Activated naive CD8-positive, alpha-beta T cell treated with anti-CD3 and anti-CD28 coated beads for 36 hours (primary cell): ENCODE data around the gene FPGS. TPM values are rescaled to one million over a fixed set of nuclear protein-coding genes. Genes with fewer than 3 reads are reported as not detected.
"Not testable (repeated sequence)": the region's sequence is repeated elsewhere in the genome, so short reads cannot be mapped to it uniquely, and the experiment has no call there.

Experiments used
- DNase-seq: peaks from one replicate; pipeline ENCODE4 v3.0.0; 2021
- H3K27ac Mint-ChIP-seq: one replicate; pipeline ENCODE4 v1.8.0; 2022; ENCODE audit warnings: mild to moderate bottlenecking, moderate library complexity, mixed read lengths
- H3K27me3 Mint-ChIP-seq: one replicate; pipeline ENCODE4 v1.8.0; 2022; ENCODE audit warnings: mild to moderate bottlenecking, mixed read lengths
- H3K36me3 Mint-ChIP-seq: one replicate; pipeline ENCODE4 v1.8.0; 2021; ENCODE audit warnings: mild to moderate bottlenecking, mixed read lengths
- H3K4me1 Mint-ChIP-seq: one replicate; pipeline ENCODE4 v1.8.0; 2021; ENCODE audit warnings: mixed read lengths
- H3K4me3 Mint-ChIP-seq: one replicate; pipeline ENCODE4 v1.8.0; 2022; ENCODE audit warnings: mild to moderate bottlenecking, moderate library complexity, mixed read lengths
- H3K9me3 Mint-ChIP-seq: one replicate; pipeline ENCODE4 v1.8.0; 2022; ENCODE audit warnings: mixed read lengths
- total RNA-seq, 2 experiments: library from RNA; stranded (reverse); gene quantifications; one replicate each; pipeline ENCODE4 v1.2.3, GENCODE V29; 2021

The FPGS gene
- total RNA-seq: 10 to 100 TPM; 86.3 to 88.0 TPM

GRCh38 chr9:127802576-127803443, at the start of gene FPGS:
FPGS (plus strand) TSS chr9:127802882; CDS start chr9:127802925, 43 bp downstream.
- no peaks in the 10 kb centered on the region for H3K9me3 Mint-ChIP-seq
- peak within 1 kb of the TSS; percentile 98 for H3K4me3 Mint-ChIP-seq
- peak; percentile 88 for DNase-seq
- H3K27me3 Mint-ChIP-seq: no peaks in the 10 kb centered on the region
- peaks cover 17% of the 10 kb centered on the region for H3K4me1 Mint-ChIP-seq
- H3K27ac Mint-ChIP-seq: peak within 1 kb of the TSS; percentile 97
- H3K36me3 Mint-ChIP-seq: peaks cover 9% of the 10 kb centered on the region

GRCh38 chr9:127753148-127753547, 49.5 kb upstream of the FPGS start:
- DNase-seq: no peak
- Mint-ChIP-seq H3K4me1 (peaks cover 1% of the 10 kb centered on the region), H3K36me3 (peaks cover 6% of the 10 kb centered on the region), H3K27me3 (no peaks in the 10 kb centered on the region), H3K27ac (no peak overlapping the region), H3K9me3 (no peaks in the 10 kb centered on the region), H3K4me3 (no peak overlapping the region)

GRCh38 chr9:127753622-127754021, 49.1 kb upstream of the FPGS start:
- DNase-seq: no peak
- Mint-ChIP-seq H3K27me3 (no peaks in the 10 kb centered on the region), H3K9me3 (no peaks in the 10 kb centered on the region), H3K27ac (no peak overlapping the region), H3K4me1 (no peaks in the 10 kb centered on the region), H3K4me3 (no peak overlapping the region), H3K36me3 (peaks cover 6% of the 10 kb centered on the region)

GRCh38 chr9:127754099-127755060, 48.3 kb upstream of the FPGS start:
- no peak for DNase-seq
- Mint-ChIP-seq H3K36me3 (peaks cover 8% of the 10 kb centered on the region), H3K4me1 (no peaks in the 10 kb centered on the region), H3K9me3 (no peaks in the 10 kb centered on the region), H3K27ac (no peak overlapping the region), H3K27me3 (no peaks in the 10 kb centered on the region), H3K4me3 (no peak overlapping the region)

GRCh38 chr9:127755061-127756060, 47.3 kb upstream of the FPGS start:
- Mint-ChIP-seq H3K36me3 (peaks cover 6% of the 10 kb centered on the region), H3K27me3 (no peaks in the 10 kb centered on the region), H3K4me1 (no peaks in the 10 kb centered on the region), H3K27ac (no peak overlapping the region), H3K4me3 (no peak overlapping the region), H3K9me3 (no peaks in the 10 kb centered on the region)
- DNase-seq: no peak

- Mint-ChIP-seq H3K4me1 (no peaks in the 10 kb centered on the region), H3K9me3 (no peaks in the 10 kb centered on the region), H3K27me3 (no peaks in the 10 kb centered on the region), H3K36me3 (peaks cover 4% of the 10 kb centered on the region), H3K27ac (no peak overlapping the region), H3K4me3 (no peak overlapping the region)
- DNase-seq: no peak
These were observed 46.4 kb upstream of the FPGS start for GRCh38 chr9:127756233-127756632.

- H3K9me3 Mint-ChIP-seq, H3K36me3 Mint-ChIP-seq, H3K4me3 Mint-ChIP-seq, H3K27me3 Mint-ChIP-seq, DNase-seq, H3K27ac Mint-ChIP-seq, H3K4me1 Mint-ChIP-seq: not testable (repeated sequence)
These were observed 45.9 kb upstream of the FPGS start for GRCh38 chr9:127756776-127757175.

- peaks cover 4% of the 10 kb centered on the region for H3K36me3 Mint-ChIP-seq
- no peak overlapping the region for H3K4me3 Mint-ChIP-seq
- peaks cover 5% of the 10 kb centered on the region for H3K4me1 Mint-ChIP-seq
- no peaks in the 10 kb centered on the region for H3K9me3 Mint-ChIP-seq
- DNase-seq: no peak
- H3K27me3 Mint-ChIP-seq: no peaks in the 10 kb centered on the region
- H3K27ac Mint-ChIP-seq: peak overlapping the region; percentile 13
These were observed 43.8 kb upstream of the FPGS start for GRCh38 chr9:127758843-127759242.

- Mint-ChIP-seq H3K9me3 (no peaks in the 10 kb centered on the region), H3K36me3 (peaks cover 5% of the 10 kb centered on the region), H3K27ac (no peak overlapping the region), H3K4me1 (peaks cover 11% of the 10 kb centered on the region), H3K27me3 (no peaks in the 10 kb centered on the region), H3K4me3 (no peak overlapping the region)
- DNase-seq: no peak
These were observed 41.6 kb upstream of the FPGS start for GRCh38 chr9:127761061-127761460.

- H3K36me3 Mint-ChIP-seq: peaks cover 10% of the 10 kb centered on the region
- H3K9me3 Mint-ChIP-seq: no peaks in the 10 kb centered on the region
- H3K4me1 Mint-ChIP-seq: peaks cover 13% of the 10 kb centered on the region
- no peak for DNase-seq
- H3K27ac Mint-ChIP-seq: no peak overlapping the region
- H3K4me3 Mint-ChIP-seq: no peak overlapping the region
- no peaks in the 10 kb centered on the region for H3K27me3 Mint-ChIP-seq
These were observed 41.2 kb upstream of the FPGS start for GRCh38 chr9:127761491-127761956.

- no peaks in the 10 kb centered on the region for H3K9me3 Mint-ChIP-seq
- no peak overlapping the region for H3K27ac Mint-ChIP-seq
- peaks cover 16% of the 10 kb centered on the region for H3K4me1 Mint-ChIP-seq
- H3K4me3 Mint-ChIP-seq: no peak overlapping the region
- no peak for DNase-seq
- H3K27me3 Mint-ChIP-seq: no peaks in the 10 kb centered on the region
- peaks cover 15% of the 10 kb centered on the region for H3K36me3 Mint-ChIP-seq
These were observed 40.5 kb upstream of the FPGS start for GRCh38 chr9:127762111-127762676.

- Mint-ChIP-seq H3K27ac (peak overlapping the region; percentile 30), H3K4me1 (peaks cover 31% of the 10 kb centered on the region), H3K27me3 (no peaks in the 10 kb centered on the region), H3K36me3 (peaks cover 21% of the 10 kb centered on the region), H3K9me3 (no peaks in the 10 kb centered on the region), H3K4me3 (no peak overlapping the region)
- no peak for DNase-seq
These were observed 38.7 kb upstream of the FPGS start for GRCh38 chr9:127763918-127764384.

- H3K4me3 Mint-ChIP-seq: no peak overlapping the region
These were observed 37.3 kb upstream of the FPGS start for GRCh38 chr9:127765418-127765817.

GRCh38 chr9:127767410-127767809, 35.3 kb upstream of the FPGS start:
- peak overlapping the region; percentile 50 for H3K4me3 Mint-ChIP-seq
- no peaks in the 10 kb centered on the region for H3K27me3 Mint-ChIP-seq
- H3K4me1 Mint-ChIP-seq: peaks cover 51% of the 10 kb centered on the region
- H3K27ac Mint-ChIP-seq: peak overlapping the region; percentile 86
- DNase-seq: no peak
- no peaks in the 10 kb centered on the region for H3K9me3 Mint-ChIP-seq
- peaks cover 26% of the 10 kb centered on the region for H3K36me3 Mint-ChIP-seq

More at GRCh38 chr9:127765418-127765817, 37.3 kb upstream of the FPGS start:
- Mint-ChIP-seq H3K4me1 (peaks cover 40% of the 10 kb centered on the region), H3K27ac (no peak overlapping the region), H3K9me3 (no peaks in the 10 kb centered on the region), H3K36me3 (peaks cover 26% of the 10 kb centered on the region), H3K27me3 (no peaks in the 10 kb centered on the region)
- no peak for DNase-seq
